ENCODE measurements around the gene ETV6.

ETV6 gene

GRCh38 chr12:11764837-11765236 lies 115.4 kb downstream of the ETV6 start:
- ATAC-seq (ENCODE audit: insufficient read depth, low read depth) (no peak), DNase-seq (no peak)
- no peaks in the 10 kb centered on the region for H3K27me3 ChIP-seq (ENCODE audit: insufficient read depth, low read length, poor library complexity)
- no peak for TF ChIP-seq EZH2 (IDR thresholded peaks at IDR 0.05; ENCODE audit: borderline replicate concordance, low read depth, low read length, severe bottlenecking)
- TF ChIP-seq CTCF (IDR thresholded peaks at IDR 0.05; ENCODE audit: borderline replicate concordance, extremely low read depth, low read length, poor library complexity, severe bottlenecking) = no peak
- no peaks in the 10 kb centered on the region for H3K9me3 ChIP-seq (ENCODE audit: insufficient read depth, low read length, severe bottlenecking)
- H2AFZ ChIP-seq (ENCODE audit: low read depth, low read length) = no peak overlapping the region
- H3K4me3 ChIP-seq (ENCODE audit: low read depth in 1 of 2, low read length in 2 of 2) = no peak overlapping the region
- peaks cover 86% of the 10 kb centered on the region for H3K4me1 ChIP-seq (ENCODE audit: insufficient read depth, low read length)
- peak overlapping the region; percentile 77 for H3K27ac ChIP-seq (ENCODE audit: low read length)
- peak overlapping the region; percentile 14; the same call in 1 of the 2 replicates for H3K9ac ChIP-seq (ENCODE audit: low read depth, low read length)
- H4K20me1 ChIP-seq (ENCODE audit: insufficient read depth, low read length) = no peaks in the 10 kb centered on the region
- peaks cover 68% of the 10 kb centered on the region for H3K36me3 ChIP-seq (ENCODE audit: insufficient read depth, low read length)
- H3K4me2 ChIP-seq (ENCODE audit: insufficient read depth, low read length) = 0 out of 2 replicates have a peak overlapping the region, but pooled peaks have one; percentile 34
- H3K79me2 ChIP-seq (ENCODE audit: insufficient read depth, low read length) = peaks cover 89% of the 10 kb centered on the region

GRCh38 chr12:11765421-11765816 lies 115.9 kb downstream of the ETV6 start:
- H3K9ac ChIP-seq (ENCODE audit: low read depth, low read length) = peak overlapping the region; percentile 37
- peaks cover 71% of the 10 kb centered on the region for H3K36me3 ChIP-seq (ENCODE audit: insufficient read depth, low read length)
- TF ChIP-seq CTCF (IDR thresholded peaks at IDR 0.05; ENCODE audit: borderline replicate concordance, extremely low read depth, low read length, poor library complexity, severe bottlenecking) = no peak
- no peak for TF ChIP-seq EZH2 (IDR thresholded peaks at IDR 0.05; ENCODE audit: borderline replicate concordance, low read depth, low read length, severe bottlenecking)
- ATAC-seq (ENCODE audit: insufficient read depth, low read depth) (peak; percentile 75), DNase-seq (peak; percentile 38)
- no peaks in the 10 kb centered on the region for H3K9me3 ChIP-seq (ENCODE audit: insufficient read depth, low read length, severe bottlenecking)
- H3K4me2 ChIP-seq (ENCODE audit: insufficient read depth, low read length) = peak overlapping the region; percentile 34; the same call in 1 of the 2 replicates
- peak overlapping the region; percentile 77 for H3K27ac ChIP-seq (ENCODE audit: low read length)
- peaks cover 92% of the 10 kb centered on the region for H3K4me1 ChIP-seq (ENCODE audit: insufficient read depth, low read length)
- no peaks in the 10 kb centered on the region for H4K20me1 ChIP-seq (ENCODE audit: insufficient read depth, low read length)
- no peaks in the 10 kb centered on the region for H3K27me3 ChIP-seq (ENCODE audit: insufficient read depth, low read length, poor library complexity)
- no peak overlapping the region for H3K4me3 ChIP-seq (ENCODE audit: low read depth in 1 of 2, low read length in 2 of 2)
- H2AFZ ChIP-seq (ENCODE audit: low read depth, low read length) = no peak overlapping the region
- peaks cover 89% of the 10 kb centered on the region for H3K79me2 ChIP-seq (ENCODE audit: insufficient read depth, low read length)

- Histone ChIP-seq H3K4me2 (ENCODE audit: insufficient read depth, low read length) (peak overlapping the region; percentile 5), H3K9ac (ENCODE audit: low read depth, low read length) (peak overlapping the region; percentile 37), H3K4me3 (ENCODE audit: low read depth in 1 of 2, low read length in 2 of 2) (no peak overlapping the region; a peak in 1 of 4 replicates), H3K79me2 (ENCODE audit: insufficient read depth, low read length) (peaks cover 96% of the 10 kb centered on the region), H3K4me1 (ENCODE audit: insufficient read depth, low read length) (peaks cover 98% of the 10 kb centered on the region), H3K9me3 (ENCODE audit: insufficient read depth, low read length, severe bottlenecking) (no peaks in the 10 kb centered on the region), H4K20me1 (ENCODE audit: insufficient read depth, low read length) (no peaks in the 10 kb centered on the region), H3K36me3 (ENCODE audit: insufficient read depth, low read length) (peaks cover 78% of the 10 kb centered on the region), H3K27me3 (ENCODE audit: insufficient read depth, low read length, poor library complexity) (no peaks in the 10 kb centered on the region), H3K27ac (ENCODE audit: low read length) (peak overlapping the region; percentile 77), H2AFZ (ENCODE audit: low read depth, low read length) (no peak overlapping the region)
- TF ChIP-seq EZH2 (IDR thresholded peaks at IDR 0.05; ENCODE audit: borderline replicate concordance, low read depth, low read length, severe bottlenecking) (no peak), CTCF (IDR thresholded peaks at IDR 0.05; ENCODE audit: borderline replicate concordance, extremely low read depth, low read length, poor library complexity, severe bottlenecking) (no peak)
- DNase-seq (peak; percentile 46), ATAC-seq (ENCODE audit: insufficient read depth, low read depth) (peak; percentile 60)
Measured at GRCh38 chr12:11765817-11766794, 116.6 kb downstream of the ETV6 start.
